Right kidney (tissue), 1 donor: ENCODE results near the gene SND1.

ENCODE experiments used
- DNase-seq: peaks from one replicate; pipeline ENCODE4 v3.0.0-alpha.2; 2016

Gene SND1

GRCh38 chr7:127873151-127873550, 221.2 kb downstream of the SND1 start:
- no peak for DNase-seq

GRCh38 chr7:127873715-127874636, 222.0 kb downstream of the SND1 start:
- no peak for DNase-seq

- no peak for DNase-seq
These were observed 223.1 kb downstream of the SND1 start for GRCh38 chr7:127874951-127875608.

GRCh38 chr7:127876393-127876792, 224.4 kb downstream of the SND1 start:
- no peak for DNase-seq

GRCh38 chr7:127877951-127878350, 226.0 kb downstream of the SND1 start:
- DNase-seq = no peak

GRCh38 chr7:127878791-127879190, 226.8 kb downstream of the SND1 start:
- no peak for DNase-seq

- no peak for DNase-seq
These were observed 227.4 kb downstream of the SND1 start for GRCh38 chr7:127879436-127879835.

GRCh38 chr7:127879942-127880341, 227.9 kb downstream of the SND1 start:
- no peak for DNase-seq

- DNase-seq = no peak
These were observed 228.5 kb downstream of the SND1 start for GRCh38 chr7:127880454-127880853.

- DNase-seq = no peak
These were observed 229.6 kb downstream of the SND1 start for GRCh38 chr7:127881564-127881963.

- no peak for DNase-seq
These were observed 230.4 kb downstream of the SND1 start for GRCh38 chr7:127882313-127882920.

GRCh38 chr7:127884066-127884559, 232.1 kb downstream of the SND1 start:
- DNase-seq = no peak

GRCh38 chr7:127885222-127885772, 233.3 kb downstream of the SND1 start:
- no peak for DNase-seq

- DNase-seq = no peak
These were observed 233.8 kb downstream of the SND1 start for GRCh38 chr7:127885843-127886242.

GRCh38 chr7:127886248-127886647, 234.3 kb downstream of the SND1 start:
- no peak for DNase-seq

- DNase-seq = no peak
These were observed 235.1 kb downstream of the SND1 start for GRCh38 chr7:127887096-127887495.

- no peak for DNase-seq
These were observed 235.6 kb downstream of the SND1 start for GRCh38 chr7:127887631-127888030.

- no peak for DNase-seq
These were observed 236.4 kb downstream of the SND1 start for GRCh38 chr7:127888411-127888810.

- no peak for DNase-seq
These were observed 236.8 kb downstream of the SND1 start for GRCh38 chr7:127888825-127889224.

GRCh38 chr7:127889677-127890076, 237.7 kb downstream of the SND1 start:
- DNase-seq = no peak

GRCh38 chr7:127890726-127891125, 238.7 kb downstream of the SND1 start:
- no peak for DNase-seq

- DNase-seq = no peak
These were observed 239.2 kb downstream of the SND1 start for GRCh38 chr7:127891144-127891543.
